GM12801 (cell line): Measurements from ENCODE around the gene NXT1.

Experiments
- TF ChIP-seq, protein P1 (sequence below): IDR thresholded peaks from one replicate; pipeline ENCODE4 v1.5.1; 2011; ENCODE audit warnings: control low read depth; ENCODE audit not compliant: insufficient read length; ENCODE audit errors: extremely low read depth

The NXT1 gene

DNA sequence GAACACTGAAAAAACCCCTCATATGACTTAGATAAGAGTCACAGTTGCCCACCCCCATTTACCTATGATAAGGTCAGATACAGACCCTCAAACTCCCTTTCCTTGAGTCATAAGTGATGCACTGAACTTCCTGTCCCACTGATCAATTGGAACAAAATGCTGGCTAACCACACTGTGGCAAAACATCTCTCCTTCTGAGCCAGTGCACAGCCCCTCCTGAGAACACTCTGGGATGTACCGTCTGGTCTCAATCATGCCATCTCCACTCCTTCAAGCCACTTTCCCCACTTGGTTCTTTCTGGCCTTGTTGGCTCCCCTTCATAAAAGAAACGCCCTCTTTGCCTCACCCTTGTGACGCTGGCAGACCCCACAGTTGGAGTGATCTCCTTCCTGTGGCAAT lies 42.6 kb upstream of the NXT1 start:
- TF ChIP-seq, protein P1, sequence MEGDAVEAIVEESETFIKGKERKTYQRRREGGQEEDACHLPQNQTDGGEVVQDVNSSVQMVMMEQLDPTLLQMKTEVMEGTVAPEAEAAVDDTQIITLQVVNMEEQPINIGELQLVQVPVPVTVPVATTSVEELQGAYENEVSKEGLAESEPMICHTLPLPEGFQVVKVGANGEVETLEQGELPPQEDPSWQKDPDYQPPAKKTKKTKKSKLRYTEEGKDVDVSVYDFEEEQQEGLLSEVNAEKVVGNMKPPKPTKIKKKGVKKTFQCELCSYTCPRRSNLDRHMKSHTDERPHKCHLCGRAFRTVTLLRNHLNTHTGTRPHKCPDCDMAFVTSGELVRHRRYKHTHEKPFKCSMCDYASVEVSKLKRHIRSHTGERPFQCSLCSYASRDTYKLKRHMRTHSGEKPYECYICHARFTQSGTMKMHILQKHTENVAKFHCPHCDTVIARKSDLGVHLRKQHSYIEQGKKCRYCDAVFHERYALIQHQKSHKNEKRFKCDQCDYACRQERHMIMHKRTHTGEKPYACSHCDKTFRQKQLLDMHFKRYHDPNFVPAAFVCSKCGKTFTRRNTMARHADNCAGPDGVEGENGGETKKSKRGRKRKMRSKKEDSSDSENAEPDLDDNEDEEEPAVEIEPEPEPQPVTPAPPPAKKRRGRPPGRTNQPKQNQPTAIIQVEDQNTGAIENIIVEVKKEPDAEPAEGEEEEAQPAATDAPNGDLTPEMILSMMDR, result no peak

DNA sequence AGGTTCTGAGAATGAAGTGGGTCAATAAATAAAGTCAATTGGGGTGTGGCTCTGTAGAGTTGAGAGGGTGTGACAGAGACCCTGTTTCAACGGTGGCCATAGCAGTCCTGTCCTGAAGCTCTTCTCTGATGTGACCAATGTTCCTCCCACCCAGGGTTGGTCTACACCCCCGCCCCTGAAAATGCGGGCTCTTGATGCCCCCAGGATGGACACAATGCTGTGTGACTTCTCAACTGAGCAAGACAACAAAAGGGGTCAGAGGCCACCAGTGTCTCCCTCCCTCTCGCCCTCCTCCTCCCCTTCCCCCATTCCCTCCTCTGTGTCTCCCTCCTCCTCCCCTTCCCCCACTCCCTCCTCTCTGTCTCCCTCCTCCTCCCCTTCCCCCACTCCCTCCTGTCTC lies 41.7 kb upstream of the NXT1 start:
- TF ChIP-seq, protein P1, result no peak

DNA sequence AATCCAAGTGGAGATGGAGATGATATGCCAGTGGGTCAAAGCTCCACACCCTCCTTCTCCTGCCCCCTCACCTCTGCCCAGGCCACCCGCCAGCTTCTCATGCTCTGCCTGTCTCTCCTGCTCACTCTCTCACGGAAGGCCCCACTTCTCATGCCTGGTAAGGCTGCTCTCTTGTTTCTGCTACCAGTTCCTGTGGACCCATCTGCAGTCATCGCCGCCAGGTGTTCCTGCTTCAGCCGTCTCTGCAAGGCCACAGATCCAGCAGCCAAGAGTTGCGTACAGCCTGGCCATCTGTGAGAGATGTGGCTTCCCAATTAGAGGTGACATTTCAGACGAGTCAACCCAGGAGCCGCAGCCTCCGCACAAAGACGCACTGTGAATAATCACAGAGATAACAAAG lies 40.8 kb upstream of the NXT1 start:
- TF ChIP-seq, protein P1, result no peak

DNA sequence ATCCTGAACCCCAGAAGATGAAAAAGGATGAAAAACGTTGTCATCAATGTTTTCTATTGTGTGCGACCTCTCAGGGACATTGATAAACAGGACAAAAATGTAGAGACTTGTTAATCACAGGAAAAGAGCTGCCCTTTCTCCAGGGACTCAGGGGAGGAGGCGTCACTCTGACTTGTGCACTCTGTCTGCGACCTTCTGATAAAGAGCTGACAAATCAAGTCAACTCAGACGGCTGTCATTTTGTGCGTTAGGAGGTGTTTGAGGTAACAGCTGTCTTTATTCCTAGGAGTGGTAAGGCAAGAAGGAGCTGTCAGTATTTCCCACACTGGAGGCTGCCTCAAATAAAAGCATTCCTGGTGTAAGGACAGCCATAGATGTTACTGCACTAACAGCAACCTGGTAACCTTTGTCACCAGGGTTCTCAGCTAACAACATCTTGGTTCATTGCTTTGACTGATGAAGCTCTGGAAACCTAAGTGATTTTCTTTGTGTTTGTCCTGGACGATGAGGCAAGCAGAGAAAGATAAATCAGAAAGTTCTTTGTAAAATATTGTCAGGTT lies 38.6 kb upstream of the NXT1 start:
- TF ChIP-seq, protein P1, result no peak

DNA sequence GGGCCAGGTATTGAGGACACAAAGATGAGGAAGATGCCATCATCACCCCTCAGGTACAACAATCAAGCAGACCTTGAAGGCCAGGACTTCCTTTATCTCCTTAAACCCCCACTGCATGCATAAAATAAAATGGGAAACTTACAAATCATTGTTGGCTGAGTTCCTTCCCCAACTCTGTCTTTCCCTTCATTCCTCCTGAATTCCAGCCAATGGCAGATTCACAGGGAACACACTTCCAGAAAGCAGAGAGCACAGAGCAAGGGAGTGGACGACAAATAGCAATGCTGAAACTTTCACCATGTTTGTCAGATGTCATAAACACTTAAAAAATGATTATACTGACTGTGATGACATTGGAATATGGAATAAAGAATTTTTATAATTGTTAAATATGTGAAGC lies 37.3 kb upstream of the NXT1 start:
- TF ChIP-seq, protein P1, result no peak

DNA sequence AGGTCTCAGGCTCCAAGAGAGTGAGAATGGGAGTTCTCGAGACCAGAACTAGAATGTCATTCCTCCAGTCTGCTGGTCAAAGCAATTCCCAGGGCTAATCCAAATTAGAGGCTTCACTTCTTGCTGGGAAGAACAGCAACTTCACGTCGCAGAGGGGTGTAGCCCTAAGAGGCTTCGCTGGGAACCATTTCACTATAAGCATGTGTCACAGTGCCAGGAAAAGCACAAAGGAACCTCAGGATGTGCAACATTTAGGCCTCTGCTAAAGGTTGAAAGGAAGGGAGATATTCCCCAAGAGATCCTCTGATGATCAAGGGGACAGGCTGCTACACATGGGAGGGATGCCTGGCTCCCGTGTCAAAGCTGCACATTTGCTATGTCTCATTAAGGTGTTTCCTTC lies 35.9 kb upstream of the NXT1 start:
- TF ChIP-seq, protein P1, result no peak

DNA sequence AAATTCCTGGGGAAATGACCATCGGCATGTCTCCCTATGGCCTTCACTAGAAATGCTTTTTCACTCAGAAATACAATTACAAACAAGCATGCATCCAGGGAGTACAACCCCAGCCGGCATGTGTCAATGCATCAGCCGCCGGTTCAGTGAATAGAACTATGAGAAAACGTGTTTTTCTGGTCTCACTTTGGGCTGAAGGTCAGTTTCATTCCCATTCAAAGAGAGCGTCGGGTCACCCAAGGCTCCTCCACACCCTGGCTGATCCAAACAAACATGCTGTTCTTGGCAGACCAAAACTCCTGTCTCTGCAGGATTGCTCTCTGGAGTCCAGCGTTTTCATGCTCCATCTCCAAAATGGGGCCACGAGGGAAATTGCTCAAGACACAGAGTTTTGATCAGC lies 35.5 kb upstream of the NXT1 start:
- TF ChIP-seq, protein P1, result no peak
